ENCODE data around the gene RUFY1. TPM values are rescaled to one million over a fixed set of nuclear protein-coding genes. Genes with fewer than 3 reads are reported as not detected.

RUFY1 gene
- total RNA-seq, 1 experiment from 2014 or later: 45.7 TPM

GRCh38 chr5:179564526-179564925 lies 14.2 kb downstream of the RUFY1 start:
- H3K18ac ChIP-seq (ENCODE audit: insufficient read length, low read depth, low read length): no peak overlapping the region
- peaks cover 4% of the 10 kb centered on the region for H3K23me2 ChIP-seq (ENCODE audit: insufficient read length, low read depth, low read length, poor library complexity, severe bottlenecking)
- Mint-ChIP-seq H3K4me3 (no peak overlapping the region), H3K36me3 (ENCODE audit: insufficient read depth in 1 of 3, low read depth in 3 of 3) (peaks cover 34 to 66% (median 62%) of the 10 kb centered on the region in 3 experiments; a peak in 6 of 7 replicates), H3K9me3 (no peaks in the 10 kb centered on the region), H3K4me1 (peaks cover 5 to 6% of the 10 kb centered on the region in 2 experiments; a peak in 2 of 4 replicates), H3K27ac (no peak overlapping the region), H3K27me3 (ENCODE audit: low read depth) (no peaks in the 10 kb centered on the region)
- H4K91ac ChIP-seq (ENCODE audit: insufficient read length, low read depth, low read length): no peak overlapping the region
- H2BK5ac ChIP-seq (ENCODE audit: insufficient read length, low read length): no peak overlapping the region
- no peaks in the 10 kb centered on the region for H3K9me3 ChIP-seq (ENCODE audit: control insufficient read depth, low read depth, low read length)
- H3K23ac ChIP-seq (ENCODE audit: insufficient read length, low read depth, low read length): no peak overlapping the region
- H3K79me2 ChIP-seq (ENCODE audit: insufficient read depth, low read length): 0 out of 2 replicates have a peak, but pooled peaks cover 2% of the 10 kb centered on the region
- no peak overlapping the region for H2AFZ ChIP-seq (ENCODE audit: low read length)
- no peak for TF ChIP-seq CTCF (conservative IDR thresholded peaks at IDR 0.05)
- no peaks in the 10 kb centered on the region for H4K20me1 ChIP-seq (ENCODE audit: control insufficient read depth, insufficient read depth, insufficient read length)
- no peak overlapping the region for H3K56ac ChIP-seq (ENCODE audit: insufficient read length, low read depth, low read length)
- no peak overlapping the region for H2BK20ac ChIP-seq (ENCODE audit: low read depth, low read length, poor library complexity, severe bottlenecking)
- H3K4ac ChIP-seq (ENCODE audit: low read depth, low read length): no peak overlapping the region
- H3K9ac ChIP-seq (ENCODE audit: extremely low read depth, insufficient read length, low read length): no peak overlapping the region
- H3K27me3 ChIP-seq (ENCODE audit: insufficient read depth, low read length): no peaks in the 10 kb centered on the region
- no peaks in the 10 kb centered on the region for H3K79me1 ChIP-seq (ENCODE audit: insufficient read depth, low read depth, low read length, poor library complexity, severe bottlenecking)
- no CpG with 5 or more reads among the region's 2 CpGs for WGBS (ENCODE audit: extremely low coverage, insufficient read length, low lambda C conversion rate)
- no peak overlapping the region for H3K4me2 ChIP-seq (ENCODE audit: insufficient read depth, insufficient read length, low read length)
- H2BK120ac ChIP-seq (ENCODE audit: low read depth, low read length, poor library complexity, severe bottlenecking): no peak overlapping the region
- no peak overlapping the region for H2AK5ac ChIP-seq (ENCODE audit: insufficient read length, low read length)
- DNase-seq: no peak
- no peak overlapping the region for H3K27ac ChIP-seq (ENCODE audit: insufficient read length, low read depth, low read length)
- no peak overlapping the region for H2BK15ac ChIP-seq (ENCODE audit: low read depth, low read length)
- H4K8ac ChIP-seq (replicated peaks; ENCODE audit: insufficient read length, low read depth, low read length): no peak overlapping the region
- no peak overlapping the region for H3K14ac ChIP-seq (ENCODE audit: insufficient read depth, low read length)
- no peak overlapping the region for H4K5ac ChIP-seq (ENCODE audit: insufficient read length, low read depth, low read length)
- no peaks in the 10 kb centered on the region for H3K4me1 ChIP-seq (ENCODE audit: insufficient read depth, low read length)
- H3T11ph ChIP-seq (ENCODE audit: low read length): no peak overlapping the region
- H2BK12ac ChIP-seq (ENCODE audit: insufficient read length, low read depth, low read length): no peak overlapping the region

All from H9 (cell line).